Muscle layer of colon (tissue), 2 donors: ENCODE data around the gene CABS1.

Source experiments
- H3K27ac ChIP-seq: one replicate; pipeline ENCODE4 v1.7.0; 2013; ENCODE audit warnings: low read depth, mild to moderate bottlenecking, low read length, moderate library complexity
- H3K27me3 ChIP-seq, 2 donors: one replicate each; pipeline ENCODE4 v1.7.0; 2013; ENCODE audit warnings: low read length in 2 of 2, mild to moderate bottlenecking in 2 of 2; ENCODE audit not compliant: insufficient read depth in 2 of 2, control insufficient read depth in 1 of 2
- H3K36me3 ChIP-seq: one replicate; pipeline ENCODE4 v1.7.0; 2013; ENCODE audit warnings: mild to moderate bottlenecking, low read length; ENCODE audit not compliant: insufficient read depth
- H3K4me1 ChIP-seq: one replicate; pipeline ENCODE4 v1.7.0; 2013; ENCODE audit warnings: mild to moderate bottlenecking, low read length; ENCODE audit not compliant: insufficient read depth
- H3K4me3 ChIP-seq, 2 donors: one replicate each; pipeline ENCODE4 v1.7.0; 2013; ENCODE audit warnings: low read length in 2 of 2, low read depth in 1 of 2, mild to moderate bottlenecking in 1 of 2, moderate library complexity in 1 of 2
- H3K9ac ChIP-seq: one replicate; pipeline ENCODE4 v1.7.0; 2013; ENCODE audit warnings: low read length
- H3K9me3 ChIP-seq: one replicate; pipeline ENCODE4 v1.7.0; 2013; ENCODE audit warnings: mild to moderate bottlenecking, low read length
- donor health status: abdominal sarcoma.
- donor health status: Adenocarcinoma of cecum.

Gene CABS1

GRCh38 chr4:70326052-70326451, 8.7 kb upstream of the CABS1 start:
- no peak overlapping the region for H3K9ac ChIP-seq
- H3K4me1 ChIP-seq: no peaks in the 10 kb centered on the region
- no peaks in the 10 kb centered on the region for H3K36me3 ChIP-seq
- H3K9me3 ChIP-seq: no peaks in the 10 kb centered on the region
- no peak overlapping the region for H3K4me3 ChIP-seq
- no peaks in the 10 kb centered on the region for H3K27me3 ChIP-seq
- H3K27ac ChIP-seq: no peak overlapping the region

DNA sequence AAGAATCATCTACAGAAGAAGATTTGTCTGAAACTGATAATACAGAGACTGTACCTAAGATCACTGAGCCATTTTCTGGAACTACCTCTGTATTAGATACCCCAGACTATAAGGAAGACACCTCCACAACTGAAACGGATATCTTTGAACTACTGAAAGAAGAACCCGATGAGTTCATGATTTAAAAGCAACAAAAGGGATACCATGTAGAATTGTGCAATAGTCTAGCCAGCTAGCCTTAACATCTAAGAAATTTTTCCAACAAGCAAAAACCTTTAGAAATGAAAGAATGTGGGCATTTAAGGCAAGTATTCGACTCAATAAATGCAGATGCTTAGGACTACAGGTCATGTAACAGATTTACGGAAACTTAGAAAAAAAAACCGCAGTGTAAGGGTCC, 1.3 kb downstream of the CABS1 start:
- Histone ChIP-seq H3K36me3 (no peaks in the 10 kb centered on the region), H3K9me3 (no peaks in the 10 kb centered on the region), H3K27ac (no peak overlapping the region), H3K27me3 (no peaks in the 10 kb centered on the region), H3K9ac (no peak overlapping the region), H3K4me1 (no peaks in the 10 kb centered on the region), H3K4me3 (no peak overlapping the region)

DNA sequence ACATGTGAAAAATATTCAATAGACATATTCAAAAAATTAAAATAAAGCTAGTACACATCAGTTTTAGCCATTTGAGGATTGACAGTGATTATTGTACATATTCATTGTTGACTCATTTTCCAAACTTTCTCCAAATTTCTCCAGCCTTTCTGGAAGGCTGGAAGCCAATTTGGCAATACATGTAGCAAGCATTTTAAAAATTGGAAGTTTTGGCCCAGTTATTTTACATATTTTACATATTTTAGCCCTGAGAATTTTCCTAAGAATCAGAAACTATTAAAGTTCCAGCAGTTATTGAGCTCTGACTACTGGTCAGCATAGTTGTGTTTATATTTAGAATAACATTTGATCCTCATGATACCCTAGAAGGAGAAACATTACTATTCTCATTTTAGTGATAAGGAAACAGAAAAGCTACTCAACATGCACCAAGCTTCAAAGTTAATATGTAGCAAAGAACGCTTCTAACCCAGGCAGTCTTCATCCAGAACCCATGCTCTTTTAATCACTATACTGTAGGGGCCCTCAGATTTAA, 3.2 kb downstream of the CABS1 start:
- H3K36me3 ChIP-seq: no peaks in the 10 kb centered on the region
- H3K27me3 ChIP-seq: no peaks in the 10 kb centered on the region
- H3K4me1 ChIP-seq: no peaks in the 10 kb centered on the region
- H3K4me3 ChIP-seq: no peak overlapping the region
- no peak overlapping the region for H3K27ac ChIP-seq
- H3K9me3 ChIP-seq: no peaks in the 10 kb centered on the region
- H3K9ac ChIP-seq: no peak overlapping the region

DNA sequence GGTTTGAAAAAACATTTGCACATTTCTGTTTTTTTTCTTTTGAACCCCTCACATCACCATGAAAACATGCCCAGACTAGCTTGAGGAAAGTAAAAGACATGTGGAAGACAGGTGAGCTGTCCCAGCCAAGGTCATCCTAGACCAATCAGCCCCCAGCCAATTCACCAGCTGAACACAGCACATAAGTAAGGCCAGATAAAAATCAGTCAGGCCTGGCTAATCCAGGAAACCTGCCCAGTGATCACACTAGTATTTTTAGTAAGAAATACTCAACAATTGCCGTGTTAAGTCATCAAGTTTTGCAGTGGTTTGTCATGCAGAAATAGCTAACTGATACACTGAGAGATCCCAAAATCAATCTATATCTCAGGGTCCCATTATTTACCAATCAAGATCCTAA, 21.4 kb downstream of the CABS1 start:
- no peak overlapping the region for H3K27ac ChIP-seq
- H3K4me3 ChIP-seq: no peak overlapping the region
- H3K36me3 ChIP-seq: no peaks in the 10 kb centered on the region
- H3K4me1 ChIP-seq: no peaks in the 10 kb centered on the region
- no peaks in the 10 kb centered on the region for H3K27me3 ChIP-seq
- no peak overlapping the region for H3K9ac ChIP-seq
- no peaks in the 10 kb centered on the region for H3K9me3 ChIP-seq

- Histone ChIP-seq H3K36me3 (no peaks in the 10 kb centered on the region), H3K9ac (no peak overlapping the region), H3K4me3 (no peak overlapping the region), H3K27me3 (no peaks in the 10 kb centered on the region), H3K27ac (no peak overlapping the region), H3K9me3 (no peaks in the 10 kb centered on the region), H3K4me1 (no peaks in the 10 kb centered on the region)
Observed at GRCh38 chr4:70359115-70359661, 24.4 kb downstream of the CABS1 start.

- Histone ChIP-seq H3K27ac (no peak within 1 kb of the TSS), H3K36me3 (no peaks in the 10 kb centered on the region), H3K27me3 (no peaks in the 10 kb centered on the region), H3K9me3 (no peaks in the 10 kb centered on the region), H3K4me3 (no peak within 1 kb of the TSS), H3K4me1 (no peaks in the 10 kb centered on the region), H3K9ac (no peak within 1 kb of the TSS)
Observed at GRCh38 chr4:70360460-70360859, 25.7 kb downstream of the CABS1 start, which contains the start of gene SMR3A. SMR3A (plus strand) TSS chr4:70360760; CDS start chr4:70362116, 1,356 bp downstream.

DNA sequence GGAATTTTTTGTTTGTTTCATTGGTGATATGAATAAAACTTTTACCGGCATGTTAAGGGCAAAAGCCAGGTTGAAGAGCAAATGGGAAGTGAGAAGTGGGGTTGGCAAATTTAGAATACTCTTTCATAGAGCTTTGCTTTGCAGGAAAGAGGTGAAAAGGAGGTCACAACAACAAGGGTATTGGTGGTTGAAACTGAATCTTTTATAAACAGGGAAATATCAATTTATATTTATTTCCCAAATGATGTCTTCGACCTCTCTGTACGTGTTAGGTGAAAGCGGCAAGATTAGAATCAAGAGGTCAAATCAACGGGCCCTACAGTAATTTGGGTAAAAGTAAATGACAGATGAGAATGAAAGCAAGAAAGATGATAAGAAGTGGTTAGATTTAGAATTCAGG, 29.2 kb downstream of the CABS1 start:
- no peaks in the 10 kb centered on the region for H3K36me3 ChIP-seq
- no peaks in the 10 kb centered on the region for H3K27me3 ChIP-seq
- H3K9ac ChIP-seq: no peak overlapping the region
- H3K4me3 ChIP-seq: no peak overlapping the region
- no peaks in the 10 kb centered on the region for H3K9me3 ChIP-seq
- no peak overlapping the region for H3K27ac ChIP-seq
- no peaks in the 10 kb centered on the region for H3K4me1 ChIP-seq

GRCh38 chr4:70365479-70365878, 30.7 kb downstream of the CABS1 start:
- no peaks in the 10 kb centered on the region for H3K27me3 ChIP-seq
- H3K27ac ChIP-seq: no peak overlapping the region
- H3K9ac ChIP-seq: no peak overlapping the region
- no peaks in the 10 kb centered on the region for H3K4me1 ChIP-seq
- no peaks in the 10 kb centered on the region for H3K9me3 ChIP-seq
- no peaks in the 10 kb centered on the region for H3K36me3 ChIP-seq
- no peak overlapping the region for H3K4me3 ChIP-seq

GRCh38 chr4:70367813-70368212, 33.0 kb downstream of the CABS1 start:
- Histone ChIP-seq H3K4me1 (no peaks in the 10 kb centered on the region), H3K36me3 (no peaks in the 10 kb centered on the region), H3K9ac (no peak overlapping the region), H3K9me3 (no peaks in the 10 kb centered on the region), H3K4me3 (no peak overlapping the region), H3K27me3 (no peaks in the 10 kb centered on the region), H3K27ac (no peak overlapping the region)

DNA sequence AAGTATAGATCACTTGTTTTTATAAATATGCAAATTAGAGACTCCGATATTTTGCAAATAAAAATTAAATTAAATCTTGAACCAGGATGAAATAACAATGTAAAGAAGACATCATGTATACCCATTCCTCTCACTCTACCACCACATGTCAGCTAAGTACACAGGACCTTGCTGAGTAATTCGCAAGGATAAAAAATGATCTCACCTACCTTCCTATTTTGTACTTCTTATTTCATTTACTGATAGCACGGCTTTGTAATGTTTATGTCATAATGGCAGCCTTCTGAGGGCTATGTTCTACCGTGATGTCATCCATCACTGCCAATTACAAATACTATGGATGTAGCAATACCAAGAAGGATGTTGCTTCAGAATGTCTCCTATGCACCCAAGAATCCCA, 37.2 kb downstream of the CABS1 start:
- Histone ChIP-seq H3K27me3 (no peaks in the 10 kb centered on the region), H3K9me3 (no peaks in the 10 kb centered on the region), H3K9ac (no peak overlapping the region), H3K4me3 (no peak overlapping the region), H3K36me3 (no peaks in the 10 kb centered on the region), H3K4me1 (no peaks in the 10 kb centered on the region), H3K27ac (no peak overlapping the region)

- no peaks in the 10 kb centered on the region for H3K27me3 ChIP-seq
- H3K9ac ChIP-seq: no peak overlapping the region
- H3K27ac ChIP-seq: no peak overlapping the region
- no peaks in the 10 kb centered on the region for H3K4me1 ChIP-seq
- no peaks in the 10 kb centered on the region for H3K36me3 ChIP-seq
- H3K4me3 ChIP-seq: no peak overlapping the region
- no peaks in the 10 kb centered on the region for H3K9me3 ChIP-seq
Observed at GRCh38 chr4:70372760-70373159, 38.0 kb downstream of the CABS1 start.

GRCh38 chr4:70380578-70380977, 45.8 kb downstream of the CABS1 start:
- Histone ChIP-seq H3K36me3 (no peaks in the 10 kb centered on the region), H3K9ac (no peak overlapping the region), H3K9me3 (no peaks in the 10 kb centered on the region), H3K27me3 (no peaks in the 10 kb centered on the region), H3K4me3 (no peak overlapping the region), H3K4me1 (no peaks in the 10 kb centered on the region), H3K27ac (no peak overlapping the region)
